K562 (cell line): ENCODE data around the gene EGR1. TPM values are rescaled to one million over a fixed set of nuclear protein-coding genes. Genes with fewer than 3 reads are reported as not detected.

Experiments
- ASH1L ChIP-seq: fragments of 450-650 bp; IDR thresholded peaks from 2 replicates; pipeline ENCODE4 v1.6.1; 2018; ENCODE audit warnings: borderline replicate concordance, mild to moderate bottlenecking, low read depth; ENCODE audit not compliant: partially characterized antibody
- ATF1 ChIP-seq, 2 experiments: fragments of 450-650 bp in 1 of 2; IDR thresholded peaks; 2 replicates each; pipeline ENCODE4 v1.6.1; 2016; ENCODE audit warnings: missing compliant biosample characterization in 1 of 2, missing genetic modification characterization in 1 of 2
- ETS1 ChIP-seq: conservative IDR thresholded peaks from 2 replicates; pipeline ENCODE4 v1.6.1; 2011; ENCODE audit warnings: low read depth, mild to moderate bottlenecking, low read length; ENCODE audit not compliant: control insufficient read depth
- ETV5 ChIP-seq: sonication (generic); formaldehyde crosslinking; IDR thresholded peaks from 2 replicates; pipeline ENCODE4 v1.4.0; 2020; ENCODE audit warnings: low read depth, mild to moderate bottlenecking, missing genetic modification reagents
- GTF2A2 ChIP-seq: IDR thresholded peaks from 2 replicates; pipeline ENCODE4 v1.6.1; 2016; ENCODE audit warnings: mild to moderate bottlenecking, missing genetic modification characterization, missing compliant biosample characterization
- HDAC6 ChIP-seq: IDR thresholded peaks from 2 replicates; pipeline ENCODE4 v1.6.1; 2012; ENCODE audit warnings: low read depth, mild to moderate bottlenecking, control low read depth, inconsistent platforms, low read length, moderate library complexity
- MAX ChIP-seq: sonication (generic); formaldehyde crosslinking; IDR thresholded peaks from 2 replicates; pipeline ENCODE4 v1.9.0; 2022; ENCODE audit warnings: mild to moderate bottlenecking, missing genetic modification reagents
- MCM5 ChIP-seq: fragments of 450-650 bp; IDR thresholded peaks from 2 replicates; pipeline ENCODE4 v1.6.1; 2016; ENCODE audit warnings: low read depth
- MEIS2 ChIP-seq: fragments of 450-650 bp; IDR thresholded peaks from 2 replicates; pipeline ENCODE4 v1.6.1; 2014; ENCODE audit warnings: mild to moderate bottlenecking; ENCODE audit not compliant: partially characterized antibody
- PCBP1 ChIP-seq: fragments of 200-400 bp; formaldehyde crosslinking; IDR thresholded peaks from 2 replicates; pipeline ENCODE4 v1.6.1; 2018; ENCODE audit warnings: mild to moderate bottlenecking, low read depth, low read length; ENCODE audit not compliant: poor library complexity, severe bottlenecking
- POLR2G ChIP-seq: fragments of 200-400 bp; formaldehyde crosslinking; IDR thresholded peaks from 2 replicates; pipeline ENCODE4 v1.6.1; 2017; ENCODE audit warnings: low read depth, mild to moderate bottlenecking, antibody characterized with exemption, low read length, moderate library complexity
- RAD21 ChIP-seq, 2 experiments: fragments of 250-450 bp in 1 of 2; fragments of 450-650 bp in 1 of 2; sonication (Bioruptor Pico) in 1 of 2; formaldehyde crosslinking in 1 of 2; IDR thresholded peaks in 1 of 2; conservative IDR thresholded peaks in 1 of 2; 2 replicates each; pipeline versions ENCODE4 v1.4.0 to v1.8.0; 2020 to 2022; ENCODE audit warnings: mild to moderate bottlenecking in 2 of 2, moderate library complexity in 1 of 2
- SLC30A9 ChIP-seq: fragments of 250-450 bp; sonication (Bioruptor Pico); IDR thresholded peaks from 2 replicates; pipeline ENCODE4 v1.8.0; 2022; ENCODE audit warnings: mild to moderate bottlenecking, moderate library complexity
- TAF1 ChIP-seq: IDR thresholded peaks from 2 replicates; pipeline ENCODE4 v1.6.1; 2011; ENCODE audit warnings: mild to moderate bottlenecking, low read length, moderate library complexity; ENCODE audit not compliant: insufficient read depth, control insufficient read depth, severe bottlenecking; ENCODE audit errors: extremely low read depth
- THAP12 ChIP-seq: fragments of 250-450 bp; sonication (Bioruptor Pico); IDR thresholded peaks from 2 replicates; pipeline ENCODE4 v1.9.0; 2021; ENCODE audit warnings: mild to moderate bottlenecking, inconsistent platforms
- THRAP3 ChIP-seq: fragments of 450-650 bp; IDR thresholded peaks from 2 replicates; pipeline ENCODE4 v1.6.1; 2016; ENCODE audit warnings: mild to moderate bottlenecking, inconsistent platforms, borderline replicate concordance
- THRB ChIP-seq: fragments of 450-650 bp; formaldehyde crosslinking; conservative IDR thresholded peaks from 2 replicates; pipeline ENCODE4 v1.4.0; 2022; ENCODE audit warnings: mild to moderate bottlenecking, missing genetic modification characterization
- YY1 ChIP-seq, 3 experiments: IDR thresholded peaks; 2 replicates each; pipeline ENCODE4 v1.6.1; 2011; ENCODE audit warnings: low read length in 2 of 3, mild to moderate bottlenecking in 2 of 3, moderate library complexity in 2 of 3, borderline replicate concordance in 1 of 3, control low read depth in 1 of 3, low read depth in 1 of 3; ENCODE audit not compliant: insufficient read depth in 3 of 3, insufficient replicate concordance in 2 of 3, control insufficient read depth in 1 of 3, insufficient read length in 1 of 3; ENCODE audit errors: extremely low read depth in 1 of 3
- ZNF253 ChIP-seq: fragments of 250-450 bp; sonication (Bioruptor Pico); conservative IDR thresholded peaks from 2 replicates; pipeline ENCODE4 v1.6.1; 2021; ENCODE audit warnings: mild to moderate bottlenecking
- ZNF586 ChIP-seq: fragments of 450-650 bp; formaldehyde crosslinking; conservative IDR thresholded peaks from 2 replicates; pipeline ENCODE4 v1.4.0; 2020; ENCODE audit warnings: mild to moderate bottlenecking, moderate library complexity
- polyA plus RNA-seq, 8 experiments: library from polyadenylated mRNA; depleted of rRNA in 4 of 8; stranded (reverse) in 5 of 8; unstranded in 3 of 8; fragments of >200 nt; fragmentation: Nextera tagmentation in 2 of 8; fragmentation: Illumina TruSeq in 1 of 8; extraction: Ambion mirVana in 2 of 8; extraction: Trizol in 1 of 8; gene quantifications; 2 replicates each; pipeline versions ENCODE4 v1.2.1 to v1.2.3, GENCODE V29; 2011 to 2014; ENCODE audit warnings: inconsistent platforms in 1 of 8, missing spikeins in 1 of 8
- total RNA-seq, 7 experiments: library from RNA; depleted of rRNA in 6 of 7; stranded (reverse); fragments of >200 nt in 6 of 7; fragmentation: Illumina TruSeq in 2 of 7; extraction: Trizol in 2 of 7; gene quantifications; 2 replicates each; pipeline versions ENCODE4 v1.2.1 to v1.2.3, GENCODE V29; 2011 to 2021; ENCODE audit warnings: low replicate concordance in 1 of 7

The EGR1 gene
- total and polyA plus RNA-seq, 9 of the 15 experiments (the other 6 are each of a cell fraction or from before 2014, with no cell fraction given) = 1.3 to 132 (median 21.5) TPM

GRCh38 chr5:138465261-138466124, at the start of gene EGR1 (continued):
- peak; percentile 72; the same call in 1 of the 2 replicates for TF ChIP-seq THAP12 (CRISPR knock-in tag)
- TF ChIP-seq ATF1 (CRISPR knock-in tag; IDR thresholded peaks at IDR 0.05) = 0 out of 2 replicates have a peak, but pooled peaks have one; percentile 17
- peak; percentile 97 for TF ChIP-seq ATF1 (tag; IDR thresholded peaks at IDR 0.05)
- no peak for TF ChIP-seq MCM5
- peak; percentile 47; the same call in 1 of the 2 replicates for TF ChIP-seq HDAC6
- no peak for TF ChIP-seq ZNF586 (CRISPR knock-in tag)
- no peak for TF ChIP-seq ASH1L
- peak; percentile 92 for TF ChIP-seq GTF2A2
- no peak for TF ChIP-seq RAD21 (CRISPR knock-in tag; conservative IDR thresholded peaks at IDR 0.05 in 1 of 2, IDR thresholded peaks at IDR 0.05 in 1 of 2)
- peak; percentile 98 for TF ChIP-seq THRAP3
- TF ChIP-seq TAF1 = peak; percentile 68
- peak; percentile 89 for TF ChIP-seq POLR2G
- TF ChIP-seq ZNF253 (CRISPR knock-in tag) = no peak
- TF ChIP-seq MAX = peak; percentile 53; the same call in 1 of the 2 replicates
- no peak for TF ChIP-seq SLC30A9
- TF ChIP-seq MEIS2 = peak; percentile 8
- 0 out of 2 replicates have a peak, but pooled peaks have one; percentile 45 for TF ChIP-seq THRB (CRISPR knock-in tag)
- TF ChIP-seq PCBP1 = peak; percentile 99
- peak in 2 of 3 experiments; percentile 41 to 68 for TF ChIP-seq YY1 (IDR thresholded peaks at IDR 0.05; ENCODE audit: borderline replicate concordance in 1 of 3, control insufficient read depth in 1 of 3, extremely low read depth in 1 of 3, insufficient read depth in 3 of 3, insufficient read length in 1 of 3, insufficient replicate concordance in 2 of 3, low read depth in 1 of 3, low read length in 2 of 3)
- TF ChIP-seq ETS1 = peak; percentile 99
- peak; percentile 37 for TF ChIP-seq ETV5 (CRISPR knock-in tag)
